Mesenteric fat pad (tissue), 1 donor: ENCODE measurements around the gene MYBBP1A. TPM values are rescaled to one million over a fixed set of nuclear protein-coding genes. Genes with fewer than 3 reads are reported as not detected.

ENCODE experiments used
- DNase-seq: peaks from one replicate; pipeline ENCODE4 v3.0.0-alpha.2; 2020; ENCODE audit warnings: low spot score
- total RNA-seq: library from RNA; stranded (reverse); fragmentation: NEBNext Ultra II Directional; extraction: Animal tissue kit (Norgen Biotek cat#: 25700); gene quantifications from one replicate; pipeline ENCODE4 v1.2.1, GENCODE V29; 2021
- donor health status: DM: yes; HTN: yes; CAD: no.

MYBBP1A gene
- total RNA-seq, 1 donor from 2014 or later = 54.0 TPM

DNA sequence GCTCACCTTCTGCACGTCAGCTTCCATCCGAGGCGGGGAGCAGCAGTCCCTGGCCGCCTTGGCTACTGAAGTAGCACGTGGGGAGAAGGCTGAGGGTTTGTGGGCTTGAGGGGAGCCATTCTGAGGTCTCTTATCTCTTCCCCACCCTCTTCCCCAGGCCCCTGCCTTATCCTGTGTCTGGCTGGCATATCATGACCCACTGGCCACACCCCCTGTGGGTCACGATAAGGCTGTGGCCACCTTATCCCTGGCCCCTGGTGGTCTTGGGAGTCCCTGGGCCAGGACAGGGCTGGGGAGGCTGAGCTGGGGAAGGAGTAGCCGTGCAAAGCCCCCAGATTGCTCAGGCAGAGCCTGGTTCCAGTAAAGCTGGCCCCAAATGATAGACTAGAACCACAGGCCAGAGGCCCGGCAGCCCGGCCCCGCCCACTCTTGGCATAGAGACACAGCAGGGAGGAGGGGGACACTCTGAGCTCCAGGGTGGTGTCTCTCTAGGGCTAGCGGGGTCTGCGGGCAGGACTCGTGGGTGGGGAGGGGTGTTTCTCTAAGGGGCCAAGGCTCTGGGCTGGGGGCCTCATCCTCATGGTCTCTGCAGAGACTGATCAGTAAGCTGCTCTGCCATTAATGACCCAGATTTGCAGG lies 48.9 kb downstream of the MYBBP1A start:
- no peak for DNase-seq

DNA sequence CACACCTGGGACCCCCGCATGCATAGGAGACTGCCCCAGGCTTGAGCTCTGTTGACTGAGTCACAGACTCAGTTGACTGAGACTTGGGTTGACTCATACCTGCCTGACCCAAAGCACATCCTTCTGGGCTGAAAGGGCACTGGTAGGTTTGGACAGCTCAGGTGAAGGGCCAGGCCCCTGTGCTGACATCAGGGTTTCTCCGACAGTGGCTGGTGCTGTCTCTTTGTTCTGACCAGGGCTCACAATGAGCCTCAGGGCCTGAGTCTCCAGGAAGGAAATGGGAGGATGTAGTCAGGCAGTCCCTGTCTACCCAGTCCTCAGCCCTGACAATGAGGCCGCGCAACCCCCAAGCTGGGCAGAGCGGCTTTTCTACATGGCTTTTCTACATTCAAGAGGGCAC lies 50.0 kb downstream of the MYBBP1A start:
- DNase-seq = no peak

DNA sequence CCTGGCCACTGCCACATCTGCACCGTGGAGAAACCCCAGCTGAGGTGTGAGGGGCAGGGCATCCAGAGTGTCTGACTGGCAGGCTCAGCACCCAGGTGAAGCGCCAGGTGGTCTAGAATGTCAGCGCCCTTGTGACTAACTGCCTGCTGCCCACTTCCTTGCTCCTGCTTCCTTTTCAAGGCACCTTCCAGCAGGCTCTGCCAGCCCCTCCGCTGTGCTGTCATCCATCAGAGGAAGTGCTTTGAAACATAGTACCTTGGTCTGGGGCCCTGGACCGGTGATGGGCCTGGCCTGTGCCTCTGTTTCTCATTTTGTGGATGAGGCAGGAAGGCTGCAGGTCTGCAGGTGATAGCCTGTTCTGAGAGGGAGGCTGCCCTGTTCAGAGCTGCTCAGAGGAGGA lies 51.0 kb downstream of the MYBBP1A start:
- DNase-seq = no peak

DNA sequence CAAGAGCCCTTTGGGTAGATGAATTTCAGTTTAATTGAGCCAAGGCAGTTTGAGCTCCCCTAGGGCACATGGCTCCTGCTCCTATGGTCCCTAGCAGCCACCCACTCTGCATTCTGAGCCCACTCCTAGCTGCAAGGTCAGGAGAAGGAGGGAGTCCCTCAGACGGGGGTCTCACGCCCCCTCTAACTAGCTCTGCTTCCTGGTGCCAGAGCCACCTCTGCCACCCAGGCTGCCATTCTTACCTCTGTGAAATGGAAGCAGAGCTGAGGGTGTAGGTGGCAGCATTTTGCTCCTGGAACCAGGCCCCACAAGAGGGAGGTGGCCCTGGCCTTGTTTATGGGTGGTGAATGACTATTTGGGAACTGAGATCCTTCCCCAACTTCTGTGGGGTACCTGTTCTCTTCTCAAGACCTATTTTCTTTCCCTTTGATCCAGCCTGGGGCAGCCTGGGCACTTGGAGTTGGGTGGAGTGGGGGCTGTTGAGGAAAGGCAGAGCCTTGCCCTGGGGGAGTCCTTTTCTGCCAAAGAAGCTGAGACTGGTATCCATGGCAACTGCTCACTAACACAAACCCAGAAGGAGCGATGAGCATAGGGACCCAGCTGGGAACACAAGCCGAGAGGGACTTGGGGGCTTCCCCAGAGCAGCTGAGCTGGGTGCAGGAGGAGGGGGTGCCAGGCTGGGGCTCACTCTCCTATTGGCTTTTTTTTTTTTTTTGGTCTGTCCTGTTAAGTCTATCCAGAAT lies 51.7 kb downstream of the MYBBP1A start:
- DNase-seq = no peak

DNA sequence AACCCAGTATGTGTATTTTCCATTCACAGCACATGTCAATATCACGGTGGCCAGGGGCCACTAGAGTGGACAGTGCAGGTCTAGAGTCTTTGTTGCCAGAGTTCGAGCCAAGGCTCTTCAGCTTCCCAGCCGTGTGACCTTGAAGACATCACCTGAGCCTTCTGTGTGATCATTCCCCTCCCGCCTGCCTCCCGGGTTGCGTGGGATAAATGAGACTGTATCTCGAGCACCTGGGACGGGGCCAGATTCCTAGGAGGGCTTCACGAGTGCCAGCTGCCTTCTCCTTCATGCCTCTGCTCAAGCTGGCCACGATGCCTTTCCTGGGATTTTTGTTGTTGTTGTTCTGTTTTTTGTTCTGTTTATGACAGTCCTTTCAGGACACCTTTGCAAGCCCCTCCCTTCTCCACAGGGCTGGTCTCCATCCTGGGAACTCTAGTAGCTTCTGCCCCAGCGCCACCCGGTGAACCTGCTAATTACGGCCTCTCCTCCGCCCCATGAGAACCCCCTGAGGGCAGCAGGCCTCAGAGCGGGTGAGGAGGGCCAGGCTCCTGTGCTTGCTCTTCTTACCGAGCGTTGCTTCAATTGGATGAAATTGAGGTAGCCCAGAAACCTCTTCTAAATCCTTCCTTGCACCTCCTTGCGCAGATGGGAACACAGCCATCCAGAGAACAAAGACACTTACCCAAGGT lies 52.6 kb downstream of the MYBBP1A start:
- DNase-seq = no peak

DNA sequence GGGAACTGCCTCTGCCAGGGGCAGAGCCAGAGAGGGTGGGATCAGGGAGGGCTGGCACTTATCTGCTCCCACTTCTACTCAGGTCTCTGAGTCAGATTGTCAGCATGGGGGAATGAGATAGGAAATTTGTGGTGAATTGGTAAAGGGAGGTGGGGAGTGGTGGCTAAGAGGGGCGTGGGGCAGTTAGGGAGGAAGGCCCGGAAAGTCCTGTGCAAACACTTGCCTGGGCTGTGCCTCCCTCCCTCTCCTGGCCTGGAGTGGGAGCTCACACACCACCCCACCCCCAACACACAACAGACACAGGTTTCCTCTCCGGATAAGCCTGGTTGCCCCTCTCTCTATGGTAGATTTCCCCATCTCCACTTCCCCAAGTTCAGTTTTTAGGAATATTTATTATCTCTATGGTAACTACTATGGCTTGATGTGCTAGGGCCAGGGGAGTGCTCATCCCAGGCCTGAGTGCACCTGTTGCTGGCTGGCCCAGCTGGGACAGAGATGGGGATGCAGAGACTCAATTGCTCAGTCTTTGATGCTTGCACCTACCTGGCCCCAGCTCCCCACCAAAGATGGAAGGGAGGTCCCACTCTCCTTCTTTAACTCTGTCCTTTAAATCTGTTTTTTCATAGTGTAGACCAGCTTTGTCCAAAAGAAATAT lies 53.8 kb downstream of the MYBBP1A start:
- no peak for DNase-seq

DNA sequence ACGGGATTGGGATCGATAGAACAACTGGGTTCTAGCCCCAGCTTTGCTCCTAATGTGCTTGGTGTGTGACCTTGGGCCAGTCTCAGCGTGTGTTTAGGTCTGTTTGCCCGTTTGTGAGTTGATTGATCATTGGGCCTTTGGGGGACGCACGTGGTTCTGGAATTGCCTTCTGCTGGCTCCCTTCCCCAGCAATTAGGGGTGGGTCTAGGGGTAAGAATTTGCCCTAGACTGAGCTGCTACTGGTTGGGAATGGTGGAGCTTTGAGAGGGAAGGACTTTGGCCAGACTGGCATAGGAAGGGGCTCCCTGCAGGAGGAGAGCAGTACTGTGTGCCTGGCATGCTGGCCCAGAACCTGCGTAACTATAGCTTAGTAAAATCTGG lies 55.0 kb downstream of the MYBBP1A start:
- no peak for DNase-seq

DNA sequence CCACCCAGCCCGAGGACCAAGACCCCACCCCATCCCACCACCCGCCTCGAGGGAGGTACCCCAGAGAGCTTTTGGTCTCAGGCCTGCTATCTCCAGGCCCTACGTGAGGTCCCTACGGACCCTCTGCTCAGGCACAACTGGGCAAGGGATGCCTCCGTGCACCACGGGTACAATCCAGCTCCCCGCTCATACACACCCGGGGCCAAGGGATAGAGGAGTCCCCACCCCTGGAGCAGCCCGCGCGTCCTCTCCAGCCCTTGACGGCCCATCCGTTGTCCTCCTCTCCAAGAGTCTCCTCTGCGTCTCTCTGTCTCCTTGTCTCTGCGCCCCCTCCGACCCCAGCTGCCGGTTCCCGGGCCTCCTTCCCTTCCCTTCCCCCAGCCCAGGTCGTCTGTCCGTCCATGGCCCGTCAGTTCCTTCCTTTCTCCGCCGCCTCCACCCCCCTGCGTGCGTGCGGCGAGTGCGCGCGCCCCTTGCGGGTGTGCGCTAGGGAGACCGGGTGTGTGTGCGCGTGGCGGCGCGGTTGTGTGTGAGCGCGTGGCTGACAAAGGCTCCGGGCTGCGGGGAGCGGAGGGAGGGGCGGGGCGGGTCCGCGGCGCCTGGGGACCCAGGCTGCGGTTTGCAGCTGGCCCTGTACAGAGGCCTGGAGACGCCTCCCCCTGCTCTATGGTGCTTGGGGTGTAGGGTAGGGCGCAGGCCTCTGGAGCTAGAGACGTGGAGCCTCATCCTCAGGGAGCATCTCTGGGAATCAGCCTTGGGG lies 55.6 kb downstream of the MYBBP1A start:
- DNase-seq = no peak

DNA sequence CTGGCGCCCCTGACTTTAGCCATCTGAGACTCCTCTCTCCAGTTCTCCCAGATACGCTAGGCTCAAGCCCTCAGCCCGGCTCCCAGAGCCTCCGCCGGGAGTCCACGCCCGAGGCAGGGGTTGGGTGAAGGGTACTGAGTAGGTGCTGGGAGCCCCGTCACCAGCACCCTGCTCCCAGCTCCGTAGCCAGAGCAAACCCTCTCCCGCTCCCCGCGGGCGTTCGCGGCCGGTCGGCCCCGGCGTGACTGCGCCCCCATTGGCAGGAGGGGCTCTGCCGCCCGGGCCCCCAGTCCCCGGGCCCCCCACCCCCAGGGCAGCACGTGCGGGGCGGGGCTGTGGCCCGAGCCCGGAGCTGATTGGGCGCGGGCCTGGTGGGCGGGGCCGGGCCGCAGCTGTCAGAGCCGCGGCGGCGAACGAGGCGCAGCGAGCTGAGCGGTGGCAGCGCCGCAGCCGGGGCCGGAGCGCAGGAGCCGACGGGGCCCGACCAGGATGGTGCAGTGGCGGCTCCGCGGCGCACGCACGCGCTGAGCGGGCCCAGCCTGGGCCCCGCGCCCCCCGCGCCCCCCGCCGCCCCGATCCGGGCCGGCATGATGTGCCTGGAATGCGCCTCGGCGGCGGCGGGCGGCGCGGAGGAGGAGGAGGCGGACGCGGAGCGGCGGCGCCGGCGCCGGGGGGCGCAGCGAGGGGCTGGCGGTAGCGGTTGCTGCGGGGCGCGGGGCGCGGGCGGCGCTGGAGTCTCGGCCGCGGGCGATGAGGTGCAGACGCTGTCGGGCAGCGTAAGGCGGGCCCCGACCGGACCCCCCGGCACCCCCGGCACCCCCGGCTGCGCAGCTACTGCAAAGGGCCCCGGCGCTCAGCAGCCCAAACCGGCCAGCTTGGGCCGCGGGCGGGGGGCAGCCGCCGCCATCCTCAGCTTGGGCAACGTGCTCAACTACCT lies 56.5 kb downstream of the MYBBP1A start, which contains the start of gene SPNS2:
SPNS2 (plus strand) TSS at position 421 of the 937 bp plus-strand sequence; CDS start at position 588, 167 bp downstream.
- DNase-seq = no peak

DNA sequence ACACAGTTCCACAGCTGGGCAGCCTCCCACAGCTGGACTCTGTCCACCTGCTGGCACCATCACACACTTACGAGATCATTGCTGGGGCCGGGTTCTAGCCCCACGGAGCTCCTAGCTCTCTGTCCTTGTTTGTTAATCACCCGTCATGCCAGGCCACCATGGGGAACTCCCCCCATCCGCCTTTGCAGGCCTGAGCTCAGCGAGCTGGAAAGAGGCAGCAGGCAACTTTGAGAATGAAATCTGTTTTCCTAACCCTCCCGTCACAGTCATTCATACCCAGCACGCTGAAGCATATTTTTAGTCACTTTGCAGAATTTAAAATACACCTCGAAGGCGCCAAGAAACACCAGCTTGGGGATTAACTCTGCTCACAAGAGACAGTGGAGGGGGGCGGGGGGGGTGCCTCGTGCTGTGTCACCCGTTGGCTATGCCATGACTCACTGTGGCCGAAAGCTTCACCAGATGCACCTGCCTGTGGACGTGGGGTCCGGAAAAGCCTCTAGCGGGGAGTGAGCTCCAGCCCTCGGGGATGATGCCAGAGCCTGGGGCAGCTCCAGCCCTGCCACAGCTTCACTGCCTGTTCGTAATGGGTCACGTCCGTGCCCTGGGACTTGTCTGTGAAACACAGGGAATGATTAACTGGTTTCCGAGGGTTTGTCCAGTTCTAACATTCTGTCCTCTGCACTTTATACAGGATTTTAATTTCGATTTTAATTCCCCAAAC lies 57.9 kb downstream of the MYBBP1A start:
- DNase-seq = no peak

DNA sequence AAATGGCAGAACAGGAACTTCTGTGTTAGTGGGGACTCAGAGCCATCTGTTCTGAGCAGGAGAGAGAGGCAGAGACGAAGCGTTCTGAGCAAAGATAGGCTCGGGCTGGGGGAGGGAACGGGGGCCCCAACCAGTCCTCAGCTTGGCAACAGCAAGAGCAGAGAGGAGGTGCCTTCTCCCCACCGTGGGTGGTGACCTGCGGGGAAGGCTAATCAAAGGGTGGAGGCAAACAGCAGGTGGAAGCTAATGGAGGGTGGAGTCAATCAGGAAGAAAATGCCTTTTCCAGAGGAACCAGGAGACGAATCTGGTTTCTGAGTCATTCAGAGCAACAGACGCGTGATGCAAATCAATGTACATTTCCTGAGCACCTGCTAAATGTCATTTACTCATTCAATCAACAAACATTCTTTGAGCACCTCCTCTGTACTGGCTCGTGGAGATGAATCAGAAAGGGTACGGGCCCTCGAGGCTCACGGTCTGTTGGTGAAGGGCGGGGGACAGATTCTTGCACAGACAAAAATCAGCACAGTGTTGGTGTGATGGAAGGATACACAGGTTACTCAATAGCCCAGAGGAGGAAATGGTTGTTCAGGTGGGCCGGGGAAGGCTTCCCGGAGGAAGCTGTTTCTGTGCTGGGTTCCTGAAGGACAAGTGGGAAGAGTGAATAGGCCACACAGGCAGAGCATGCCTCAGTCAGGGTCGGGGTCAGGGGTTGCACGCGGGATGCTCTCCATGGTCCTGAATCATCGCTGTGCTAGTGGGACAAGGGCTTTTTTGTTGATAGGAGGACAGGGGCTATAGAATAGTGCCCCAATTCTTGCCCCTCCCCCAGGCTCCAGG lies 62.2 kb downstream of the MYBBP1A start:
- DNase-seq = no peak

DNA sequence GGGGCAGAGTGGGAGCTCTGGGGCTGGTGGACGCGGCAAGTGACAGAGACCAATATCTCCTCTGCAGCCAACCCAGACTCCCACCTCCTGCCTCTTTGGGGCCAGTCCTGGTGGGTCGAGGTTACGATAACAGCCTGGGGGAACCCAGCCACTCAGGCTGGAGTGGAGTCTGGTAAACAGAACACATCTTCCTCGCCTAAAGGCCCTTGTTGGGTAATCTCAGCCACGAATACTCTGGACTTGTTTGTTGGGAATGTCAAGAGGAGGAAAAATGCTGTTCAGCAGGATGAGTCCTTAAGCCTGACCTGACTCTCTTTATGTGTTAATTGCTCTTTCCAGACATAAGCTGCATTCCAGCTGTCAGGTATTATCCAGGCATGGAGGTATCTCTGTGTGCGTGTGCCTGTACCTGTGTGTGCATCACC lies 64.5 kb downstream of the MYBBP1A start:
- no peak for DNase-seq

DNA sequence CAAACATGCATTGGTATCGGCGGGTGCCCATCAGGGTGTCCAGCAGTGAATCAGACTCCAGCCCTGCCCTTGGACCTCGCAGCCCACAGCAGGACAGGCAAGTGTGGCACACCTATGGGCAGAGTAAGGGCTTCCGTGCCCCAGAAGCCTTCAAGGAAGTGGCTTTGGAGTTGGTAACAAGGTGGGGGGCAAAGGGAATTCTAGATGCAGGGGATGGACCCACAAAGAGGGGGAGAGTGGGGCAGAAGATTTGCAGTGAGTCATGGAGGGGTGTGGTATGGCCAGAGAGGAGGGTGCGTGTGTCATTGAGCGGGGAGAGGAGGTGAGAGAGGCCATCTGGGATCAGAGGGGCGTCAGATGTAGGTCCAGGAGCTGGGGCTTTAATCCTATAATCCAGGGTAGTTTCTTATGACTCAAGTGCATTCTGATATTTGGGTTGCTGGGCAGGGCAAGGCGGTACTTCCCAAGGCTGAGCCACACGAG lies 65.0 kb downstream of the MYBBP1A start:
- no peak for DNase-seq

DNA sequence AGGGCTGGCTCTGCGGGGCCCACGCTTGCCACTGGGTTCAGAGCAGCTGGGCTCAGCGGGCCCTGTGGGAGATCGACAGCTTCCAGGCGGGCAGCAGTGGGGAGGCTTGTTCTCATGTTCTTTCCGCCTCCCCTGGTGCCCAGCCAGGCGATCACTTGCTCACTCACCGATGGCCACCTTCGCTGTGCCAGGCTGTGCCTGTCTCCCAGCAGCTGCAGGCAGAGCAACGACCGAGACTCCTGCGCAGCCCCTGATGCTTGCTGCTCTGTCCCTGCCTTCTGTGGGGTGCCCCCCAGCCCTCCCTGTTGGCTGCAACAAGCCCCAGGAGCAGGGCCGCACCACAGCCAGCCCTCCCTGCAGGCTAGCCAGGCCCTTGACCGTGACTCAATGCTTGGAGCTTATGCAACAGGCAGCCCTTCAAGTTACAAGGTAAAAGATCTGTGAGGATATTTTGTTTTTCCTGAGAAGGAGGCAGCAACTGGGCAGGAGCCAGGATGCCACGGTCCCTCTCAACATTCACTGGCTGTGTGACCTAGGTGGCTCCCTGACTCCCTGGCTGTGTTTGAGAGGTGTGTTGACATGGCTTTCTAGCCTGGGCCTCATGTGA lies 66.1 kb downstream of the MYBBP1A start:
- DNase-seq = no peak
